ENCODE results near the gene TSEN15.

TSEN15 gene

DNA sequence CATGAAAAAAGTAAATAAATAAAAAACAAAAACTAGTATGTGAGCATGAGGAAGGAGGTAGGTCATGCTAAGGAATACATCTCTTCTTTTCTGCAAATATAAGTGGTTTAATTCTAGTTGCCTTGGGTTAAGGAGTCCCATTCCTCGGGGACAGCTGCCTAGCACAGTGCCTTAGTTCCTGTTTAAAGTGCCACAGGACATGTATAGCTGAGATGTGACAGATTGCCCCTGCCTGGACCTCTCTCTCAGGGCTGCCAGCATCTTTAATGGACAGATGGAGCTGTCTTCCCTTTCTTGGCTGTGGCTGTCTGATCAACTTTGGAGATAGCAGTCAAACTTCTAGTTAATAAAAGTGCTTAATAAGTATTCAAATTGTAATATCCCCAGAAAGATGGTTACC is 50.0 kb downstream of the TSEN15 start:
- TF ChIP-seq, protein P1, sequence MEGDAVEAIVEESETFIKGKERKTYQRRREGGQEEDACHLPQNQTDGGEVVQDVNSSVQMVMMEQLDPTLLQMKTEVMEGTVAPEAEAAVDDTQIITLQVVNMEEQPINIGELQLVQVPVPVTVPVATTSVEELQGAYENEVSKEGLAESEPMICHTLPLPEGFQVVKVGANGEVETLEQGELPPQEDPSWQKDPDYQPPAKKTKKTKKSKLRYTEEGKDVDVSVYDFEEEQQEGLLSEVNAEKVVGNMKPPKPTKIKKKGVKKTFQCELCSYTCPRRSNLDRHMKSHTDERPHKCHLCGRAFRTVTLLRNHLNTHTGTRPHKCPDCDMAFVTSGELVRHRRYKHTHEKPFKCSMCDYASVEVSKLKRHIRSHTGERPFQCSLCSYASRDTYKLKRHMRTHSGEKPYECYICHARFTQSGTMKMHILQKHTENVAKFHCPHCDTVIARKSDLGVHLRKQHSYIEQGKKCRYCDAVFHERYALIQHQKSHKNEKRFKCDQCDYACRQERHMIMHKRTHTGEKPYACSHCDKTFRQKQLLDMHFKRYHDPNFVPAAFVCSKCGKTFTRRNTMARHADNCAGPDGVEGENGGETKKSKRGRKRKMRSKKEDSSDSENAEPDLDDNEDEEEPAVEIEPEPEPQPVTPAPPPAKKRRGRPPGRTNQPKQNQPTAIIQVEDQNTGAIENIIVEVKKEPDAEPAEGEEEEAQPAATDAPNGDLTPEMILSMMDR (IDR thresholded peaks at IDR 0.05; ENCODE audit: extremely low read depth, missing control alignments): no peak
- DNase-seq (ENCODE audit: low spot score): no peak

DNA sequence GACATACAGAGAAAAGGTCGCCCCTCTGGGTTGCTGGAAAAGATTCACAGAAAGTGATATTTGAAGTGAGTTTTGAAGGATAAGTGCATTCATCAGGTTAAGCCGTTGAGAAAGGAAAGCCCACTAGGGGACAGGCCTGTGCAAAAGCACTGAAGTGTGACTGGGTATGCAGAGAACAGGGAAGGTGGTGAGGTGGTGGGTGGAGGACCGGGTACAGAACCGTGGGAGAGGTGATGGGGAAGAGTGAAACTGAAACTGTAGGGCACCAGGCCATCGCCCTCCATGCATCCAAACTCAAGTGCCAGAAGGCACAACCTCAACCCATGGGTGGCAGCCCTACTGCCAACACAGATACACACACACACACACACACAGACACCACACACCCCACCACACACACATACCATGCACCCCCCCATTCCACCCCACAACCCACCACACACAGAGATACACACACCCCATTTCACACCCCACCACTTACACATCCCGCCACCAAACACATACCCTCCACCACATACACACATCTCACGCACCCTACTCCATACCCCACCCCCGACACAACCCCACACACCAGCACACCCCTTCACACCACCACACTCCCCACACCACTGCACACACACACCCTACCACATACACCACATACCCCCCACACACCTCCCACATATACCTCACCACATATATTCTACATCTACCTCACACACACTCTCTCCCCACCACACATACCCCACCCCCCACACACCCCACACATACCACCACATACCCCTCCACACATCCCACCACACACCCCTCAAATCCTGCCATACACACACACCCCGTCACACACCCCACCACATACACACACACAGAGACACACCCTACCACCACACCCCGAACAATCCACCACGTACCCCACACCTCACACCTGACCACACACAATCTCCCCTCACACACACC is 59.0 kb downstream of the TSEN15 start:
- TF ChIP-seq, protein P1 (IDR thresholded peaks at IDR 0.05; ENCODE audit: extremely low read depth, missing control alignments): no peak
- no peak for DNase-seq (ENCODE audit: low spot score)

- TF ChIP-seq, protein P1 (IDR thresholded peaks at IDR 0.05; ENCODE audit: extremely low read depth, missing control alignments): no peak
- DNase-seq (ENCODE audit: low spot score): no peak
These were observed 60.8 kb downstream of the TSEN15 start for GRCh38 chr1:184112176-184112948.

GRCh38 chr1:184113251-184113650 is 61.7 kb downstream of the TSEN15 start:
- TF ChIP-seq, protein P1 (IDR thresholded peaks at IDR 0.05; ENCODE audit: extremely low read depth, missing control alignments): no peak
- DNase-seq (ENCODE audit: low spot score): no peak

DNA sequence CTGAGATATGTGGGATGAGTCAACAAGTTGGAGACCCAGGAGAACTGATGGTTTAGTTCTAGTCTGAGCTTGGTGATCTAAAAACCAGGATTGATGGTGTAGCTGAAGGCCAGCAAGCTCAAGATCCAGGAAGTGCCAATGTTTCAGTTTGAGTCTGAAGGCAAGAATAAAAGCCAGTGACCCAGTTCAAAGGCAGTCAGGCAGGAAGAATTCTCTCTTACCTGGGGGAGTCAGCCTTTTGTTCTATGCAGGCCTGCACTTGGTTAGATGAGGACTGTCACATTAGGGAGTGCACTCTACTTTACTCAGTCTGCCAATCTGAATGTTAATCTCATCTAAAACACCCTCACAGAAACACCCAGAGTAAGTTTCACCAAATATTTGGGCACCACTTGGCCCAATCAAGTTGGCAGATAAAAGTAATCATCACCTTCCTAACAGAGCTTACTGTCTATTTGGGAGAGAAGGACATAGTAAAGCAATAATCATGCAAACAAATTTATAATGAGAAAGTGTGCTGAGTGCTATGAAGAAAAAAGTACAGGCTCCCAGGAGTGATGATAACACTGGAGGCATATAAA is 63.4 kb downstream of the TSEN15 start:
- no peak for DNase-seq (ENCODE audit: low spot score)
- TF ChIP-seq, protein P1 (IDR thresholded peaks at IDR 0.05; ENCODE audit: extremely low read depth, missing control alignments): no peak

GRCh38 chr1:184116287-184116686 is 64.8 kb downstream of the TSEN15 start:
- no peak for DNase-seq (ENCODE audit: low spot score)
- TF ChIP-seq, protein P1 (IDR thresholded peaks at IDR 0.05; ENCODE audit: extremely low read depth, missing control alignments): no peak

All from GM20000 (cell line).